ENCODE results near the gene ZC3H13. TPM values are rescaled to one million over a fixed set of nuclear protein-coding genes. Genes with fewer than 3 reads are reported as not detected.

ZC3H13 gene
- total RNA-seq, 1 experiment from 2014 or later: 9.5 TPM

DNA sequence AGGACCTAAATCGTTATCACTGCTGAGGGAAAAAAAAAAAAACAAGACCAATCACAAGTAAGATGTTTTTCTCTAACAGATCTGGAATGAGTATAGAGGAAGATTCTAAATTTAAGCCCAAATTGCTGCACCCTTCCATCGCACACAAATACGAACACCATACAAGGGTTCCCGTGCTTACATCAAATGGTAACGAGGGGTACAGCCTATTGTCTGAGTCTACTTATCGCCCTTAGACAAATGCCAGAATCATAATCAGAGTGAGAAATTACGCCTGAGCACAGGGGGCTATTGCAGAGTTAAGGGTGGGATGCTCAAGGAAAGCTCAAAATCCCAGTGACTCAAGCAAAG, 603 bp downstream of the ZC3H13 start:
- Histone ChIP-seq H3K9me3 (ENCODE audit: low read length) (no peaks in the 10 kb centered on the region), H3K4me3 (ENCODE audit: low read length) (peak overlapping the region; percentile 98), H3K27ac (ENCODE audit: low read length) (peak overlapping the region; percentile 45; the same call in 1 of the 2 replicates), H3K27me3 (ENCODE audit: low read length) (no peaks in the 10 kb centered on the region), H3F3A (ENCODE audit: low read length, unreplicated experiment) (no peaks in the 10 kb centered on the region), H2AFZ (ENCODE audit: low read length) (peak overlapping the region; percentile 97; the same call in 1 of the 2 replicates), H3K4me2 (ENCODE audit: low read length) (peak overlapping the region; percentile 79), H4K20me1 (ENCODE audit: low read length) (peaks cover 10% of the 10 kb centered on the region; the same call in 1 of the 2 replicates), H3K36me3 (ENCODE audit: low read depth, low read length) (no peaks in the 10 kb centered on the region), H3K79me2 (ENCODE audit: low read length) (peaks cover 54% of the 10 kb centered on the region), H3K9ac (ENCODE audit: low read length) (peak overlapping the region; percentile 93), H3K9me2 (replicated peaks; ENCODE audit: low read length) (no peaks in the 10 kb centered on the region), H3K4me1 (ENCODE audit: insufficient read depth, low read length) (peaks cover 18% of the 10 kb centered on the region; the same call in 1 of the 2 replicates)
- BruUV-seq (replicated peaks): TSS peak; percentile 54
- no peak for TF ChIP-seq EZH2phosphoT487 (IDR thresholded peaks at IDR 0.05; ENCODE audit: borderline replicate concordance, low read length)
- no peak for TF ChIP-seq CTCF (conservative IDR thresholded peaks at IDR 0.05; ENCODE audit: low read depth, low read length)
- no peak for TF ChIP-seq EZH2 (IDR thresholded peaks at IDR 0.05; ENCODE audit: low read length, unreplicated experiment)
- intact Hi-C loops (cut with micrococcal nuclease): loop anchor here (5.0 kb wide), 1 partner anchor 75 kb away; no protein-coding TSS in a partner anchor
- CTCF ChIA-PET: no interaction called here
- DNase-seq (no peak), ATAC-seq (no peak; the same call in 1 of the 2 replicates)
- POLR2A ChIA-PET (ENCODE audit: unreplicated experiment): no interaction called here

DNA sequence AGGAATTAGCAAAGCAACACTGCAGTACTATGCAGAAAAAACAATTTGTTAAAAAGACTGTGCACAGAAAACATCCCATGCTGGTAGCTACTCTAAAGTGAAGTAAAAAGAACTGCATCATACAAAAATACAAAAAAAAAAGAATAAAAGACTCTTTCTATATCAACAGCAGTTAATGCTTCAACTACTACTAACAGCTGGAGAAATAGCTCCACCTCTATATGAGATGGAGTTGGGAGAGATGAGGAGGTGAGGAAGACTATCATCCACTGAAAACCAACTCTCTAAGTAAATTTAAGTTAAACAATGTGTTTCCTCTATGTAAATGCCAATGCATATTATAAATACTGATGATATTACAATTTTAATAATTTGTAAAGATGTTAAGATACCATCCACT, 1.8 kb downstream of the ZC3H13 start:
- no peaks in the 10 kb centered on the region for H3K9me2 ChIP-seq (replicated peaks; ENCODE audit: low read length)
- peaks cover 63% of the 10 kb centered on the region for H3K79me2 ChIP-seq (ENCODE audit: low read length)
- H3F3A ChIP-seq (ENCODE audit: low read length, unreplicated experiment): no peaks in the 10 kb centered on the region
- DNase-seq: no peak
- H2AFZ ChIP-seq (ENCODE audit: low read length): no peak overlapping the region
- H3K9me3 ChIP-seq (ENCODE audit: low read length): no peaks in the 10 kb centered on the region
- no peaks in the 10 kb centered on the region for H3K27me3 ChIP-seq (ENCODE audit: low read length)
- CTCF ChIA-PET: no interaction called here
- ATAC-seq: no peak
- intact Hi-C loops (cut with micrococcal nuclease): loop anchor here (5.0 kb wide), 1 partner anchor 77 kb away; no protein-coding TSS in a partner anchor
- no peaks in the 10 kb centered on the region for H3K36me3 ChIP-seq (ENCODE audit: low read depth, low read length)
- H4K20me1 ChIP-seq (ENCODE audit: low read length): peaks cover 10% of the 10 kb centered on the region; the same call in 1 of the 2 replicates
- no TSS peak for BruUV-seq (replicated peaks)
- H3K27ac ChIP-seq (ENCODE audit: low read length): no peak overlapping the region
- H3K9ac ChIP-seq (ENCODE audit: low read length): no peak overlapping the region; the same call in 1 of the 2 replicates
- peak overlapping the region; percentile 98 for H3K4me3 ChIP-seq (ENCODE audit: low read length)
- TF ChIP-seq EZH2 (IDR thresholded peaks at IDR 0.05; ENCODE audit: low read length, unreplicated experiment): no peak
- TF ChIP-seq CTCF (conservative IDR thresholded peaks at IDR 0.05; ENCODE audit: low read depth, low read length): no peak
- no peak for TF ChIP-seq EZH2phosphoT487 (IDR thresholded peaks at IDR 0.05; ENCODE audit: borderline replicate concordance, low read length)
- POLR2A ChIA-PET (ENCODE audit: unreplicated experiment): no interaction called here
- peak overlapping the region; percentile 79 for H3K4me2 ChIP-seq (ENCODE audit: low read length)
- H3K4me1 ChIP-seq (ENCODE audit: insufficient read depth, low read length): peaks cover 18% of the 10 kb centered on the region; the same call in 1 of the 2 replicates

DNA sequence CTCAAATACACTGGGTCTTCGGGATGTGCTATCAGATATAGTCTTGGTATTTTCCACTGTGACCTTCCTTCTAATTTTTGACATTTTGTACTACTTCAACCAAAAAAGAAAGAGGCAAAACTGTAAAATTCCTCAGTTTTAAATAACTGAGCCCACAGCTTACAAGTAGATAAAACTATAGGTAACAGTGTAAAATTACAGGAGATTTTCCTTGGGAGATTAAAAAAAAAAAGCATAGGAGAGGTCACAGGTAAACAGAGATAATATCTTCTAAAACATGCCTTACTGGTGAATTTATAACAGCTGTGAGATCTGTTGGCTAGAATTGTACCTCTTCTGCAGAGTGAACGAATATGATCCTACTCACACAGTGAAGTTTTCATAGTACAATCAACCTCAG, 7.1 kb downstream of the ZC3H13 start:
- Histone ChIP-seq H3K4me1 (ENCODE audit: insufficient read depth, low read length) (0 out of 2 replicates have a peak, but pooled peaks cover 6% of the 10 kb centered on the region), H2AFZ (ENCODE audit: low read length) (no peak overlapping the region), H4K20me1 (ENCODE audit: low read length) (peaks cover 9% of the 10 kb centered on the region; the same call in 1 of the 2 replicates), H3K4me2 (ENCODE audit: low read length) (no peak overlapping the region), H3K9me2 (replicated peaks; ENCODE audit: low read length) (no peaks in the 10 kb centered on the region), H3K4me3 (ENCODE audit: low read length) (no peak overlapping the region), H3K27me3 (ENCODE audit: low read length) (no peaks in the 10 kb centered on the region), H3K9ac (ENCODE audit: low read length) (no peak overlapping the region), H3F3A (ENCODE audit: low read length, unreplicated experiment) (no peaks in the 10 kb centered on the region), H3K9me3 (ENCODE audit: low read length) (no peaks in the 10 kb centered on the region), H3K27ac (ENCODE audit: low read length) (no peak overlapping the region), H3K79me2 (ENCODE audit: low read length) (peaks cover 54% of the 10 kb centered on the region), H3K36me3 (ENCODE audit: low read depth, low read length) (0 out of 2 replicates have a peak, but pooled peaks cover 7% of the 10 kb centered on the region)
- POLR2A ChIA-PET (ENCODE audit: unreplicated experiment): no interaction called here
- TF ChIP-seq EZH2 (IDR thresholded peaks at IDR 0.05; ENCODE audit: low read length, unreplicated experiment) (no peak), CTCF (conservative IDR thresholded peaks at IDR 0.05; ENCODE audit: low read depth, low read length) (no peak), EZH2phosphoT487 (IDR thresholded peaks at IDR 0.05; ENCODE audit: borderline replicate concordance, low read length) (no peak)
- intact Hi-C loops (cut with micrococcal nuclease): no loop called here
- ATAC-seq: no peak
- no TSS peak for BruUV-seq (replicated peaks)
- CTCF ChIA-PET: no interaction called here
- no peak for DNase-seq
